Measurements from ENCODE around the gene NPHP4. TPM values are rescaled to one million over a fixed set of nuclear protein-coding genes. Genes with fewer than 3 reads are reported as not detected.

Gene NPHP4
- total RNA-seq, 1 experiment from 2014 or later: 18.8 TPM

GRCh38 chr1:5916572-5917280 lies 75.5 kb downstream of the NPHP4 start:
- Histone ChIP-seq H4K20me1 (ENCODE audit: low read length) (no peaks in the 10 kb centered on the region), H3K4me2 (ENCODE audit: low read length) (no peak overlapping the region), H3K9me2 (replicated peaks; ENCODE audit: low read length) (no peaks in the 10 kb centered on the region), H3K36me3 (ENCODE audit: low read depth, low read length) (no peaks in the 10 kb centered on the region), H3K9ac (ENCODE audit: low read length) (no peak overlapping the region), H3F3A (ENCODE audit: low read length, unreplicated experiment) (no peaks in the 10 kb centered on the region), H2AFZ (ENCODE audit: low read length) (no peak overlapping the region), H3K4me1 (ENCODE audit: insufficient read depth, low read length) (no peaks in the 10 kb centered on the region), H3K9me3 (ENCODE audit: low read length) (no peaks in the 10 kb centered on the region), H3K4me3 (ENCODE audit: low read length) (no peak overlapping the region), H3K27me3 (ENCODE audit: low read length) (no peaks in the 10 kb centered on the region), H3K27ac (ENCODE audit: low read length) (no peak overlapping the region), H3K79me2 (ENCODE audit: low read length) (no peaks in the 10 kb centered on the region)
- intact Hi-C loops (cut with micrococcal nuclease): loop anchor here (1.0 to 5.0 kb wide), 2 partner anchors 61 to 406 kb away; no protein-coding TSS in a partner anchor
- BruUV-seq (replicated peaks): no TSS peak
- CTCF ChIA-PET: no interaction called here
- no peak for TF ChIP-seq EZH2 (IDR thresholded peaks at IDR 0.05; ENCODE audit: low read length, unreplicated experiment)
- TF ChIP-seq, protein P1, sequence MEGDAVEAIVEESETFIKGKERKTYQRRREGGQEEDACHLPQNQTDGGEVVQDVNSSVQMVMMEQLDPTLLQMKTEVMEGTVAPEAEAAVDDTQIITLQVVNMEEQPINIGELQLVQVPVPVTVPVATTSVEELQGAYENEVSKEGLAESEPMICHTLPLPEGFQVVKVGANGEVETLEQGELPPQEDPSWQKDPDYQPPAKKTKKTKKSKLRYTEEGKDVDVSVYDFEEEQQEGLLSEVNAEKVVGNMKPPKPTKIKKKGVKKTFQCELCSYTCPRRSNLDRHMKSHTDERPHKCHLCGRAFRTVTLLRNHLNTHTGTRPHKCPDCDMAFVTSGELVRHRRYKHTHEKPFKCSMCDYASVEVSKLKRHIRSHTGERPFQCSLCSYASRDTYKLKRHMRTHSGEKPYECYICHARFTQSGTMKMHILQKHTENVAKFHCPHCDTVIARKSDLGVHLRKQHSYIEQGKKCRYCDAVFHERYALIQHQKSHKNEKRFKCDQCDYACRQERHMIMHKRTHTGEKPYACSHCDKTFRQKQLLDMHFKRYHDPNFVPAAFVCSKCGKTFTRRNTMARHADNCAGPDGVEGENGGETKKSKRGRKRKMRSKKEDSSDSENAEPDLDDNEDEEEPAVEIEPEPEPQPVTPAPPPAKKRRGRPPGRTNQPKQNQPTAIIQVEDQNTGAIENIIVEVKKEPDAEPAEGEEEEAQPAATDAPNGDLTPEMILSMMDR (conservative IDR thresholded peaks at IDR 0.05; ENCODE audit: low read depth, low read length): no peak
- no peak for TF ChIP-seq EZH2phosphoT487 (IDR thresholded peaks at IDR 0.05; ENCODE audit: borderline replicate concordance, low read length)
- POLR2A ChIA-PET (ENCODE audit: unreplicated experiment): no interaction called here
- ATAC-seq (no peak), DNase-seq (no peak)

DNA sequence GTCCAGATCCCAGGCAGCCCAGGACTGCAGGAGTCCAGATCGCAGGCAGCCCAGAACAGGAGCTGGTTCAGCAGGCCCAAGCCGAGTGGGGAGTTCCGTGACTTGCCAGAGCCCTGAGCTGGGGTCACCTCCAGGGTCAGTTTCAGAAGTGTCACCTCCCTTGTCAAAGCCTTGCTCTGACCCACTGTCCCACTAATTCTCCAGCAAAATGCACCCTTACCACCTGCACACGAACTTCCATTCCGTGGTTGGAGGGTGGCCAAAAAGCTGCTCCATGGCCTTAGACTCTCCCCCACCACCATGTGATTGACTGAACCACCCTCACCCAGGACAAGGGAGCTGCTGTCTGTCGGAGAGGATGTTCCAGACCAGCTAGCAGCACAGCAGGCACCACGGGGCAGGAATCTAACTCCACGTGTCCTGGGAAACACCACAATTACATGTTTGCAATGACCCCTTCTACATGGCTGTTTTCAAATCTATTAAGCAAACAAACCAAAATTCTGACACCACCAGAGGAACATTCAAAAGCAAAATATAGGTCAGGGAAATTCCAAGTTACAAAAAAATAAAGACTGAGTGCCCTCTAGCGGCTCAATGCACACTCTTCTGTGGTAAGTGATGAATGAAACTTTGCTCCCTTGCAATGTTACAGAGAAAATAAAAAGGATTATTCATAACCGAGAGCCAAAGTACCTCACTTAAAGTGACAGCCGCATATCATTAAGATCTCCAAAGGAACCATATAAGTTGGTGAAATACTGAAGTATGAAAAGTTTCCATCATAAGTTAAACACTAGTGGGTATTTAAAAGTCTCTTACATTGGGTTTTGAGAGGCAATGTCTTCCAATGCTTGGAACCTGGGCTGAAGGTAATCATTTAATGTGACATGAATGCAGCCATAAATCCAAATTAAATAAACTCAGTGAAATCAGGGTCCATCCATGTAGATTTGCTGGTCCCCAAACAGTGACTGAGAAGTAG lies 76.3 kb downstream of the NPHP4 start:
- Histone ChIP-seq H4K20me1 (ENCODE audit: low read length) (no peaks in the 10 kb centered on the region), H3K27ac (ENCODE audit: low read length) (no peak overlapping the region), H3K27me3 (ENCODE audit: low read length) (no peaks in the 10 kb centered on the region), H3K4me3 (ENCODE audit: low read length) (no peak overlapping the region), H3K9me3 (ENCODE audit: low read length) (no peaks in the 10 kb centered on the region), H2AFZ (ENCODE audit: low read length) (no peak overlapping the region), H3K4me1 (ENCODE audit: insufficient read depth, low read length) (no peaks in the 10 kb centered on the region), H3K4me2 (ENCODE audit: low read length) (no peak overlapping the region), H3K79me2 (ENCODE audit: low read length) (no peaks in the 10 kb centered on the region), H3K9me2 (replicated peaks; ENCODE audit: low read length) (no peaks in the 10 kb centered on the region), H3K36me3 (ENCODE audit: low read depth, low read length) (no peaks in the 10 kb centered on the region), H3F3A (ENCODE audit: low read length, unreplicated experiment) (no peaks in the 10 kb centered on the region), H3K9ac (ENCODE audit: low read length) (no peak overlapping the region)
- no peak for TF ChIP-seq EZH2 (IDR thresholded peaks at IDR 0.05; ENCODE audit: low read length, unreplicated experiment)
- TF ChIP-seq, protein P1 (conservative IDR thresholded peaks at IDR 0.05; ENCODE audit: low read depth, low read length): peak; percentile 95
- peak; percentile 69 for DNase-seq
- CTCF ChIA-PET: no interaction called here
- intact Hi-C loops (cut with micrococcal nuclease): loop anchor here (1.0 to 5.0 kb wide), 2 partner anchors 61 to 406 kb away; no protein-coding TSS in a partner anchor
- POLR2A ChIA-PET (ENCODE audit: unreplicated experiment): no interaction called here
- ATAC-seq: peak; percentile 87
- no TSS peak for BruUV-seq (replicated peaks)
